BLaER1 (cell line): ENCODE results near the gene EIF4E3.

Experiments used
- H3K27ac ChIP-seq: shearing (Covaris generic); formaldehyde crosslinking; 2 replicates; pipeline ENCODE4 v1.8.1; 2022
- H3K27me3 ChIP-seq: shearing (Covaris generic); formaldehyde crosslinking; 2 replicates; pipeline ENCODE4 v1.8.1; 2022
- H3K36me3 ChIP-seq: shearing (Covaris generic); formaldehyde crosslinking; 2 replicates; pipeline ENCODE4 v1.8.1; 2022
- H3K4me1 ChIP-seq: shearing (Covaris generic); formaldehyde crosslinking; 2 replicates; pipeline ENCODE4 v1.8.1; 2022
- H3K4me2 ChIP-seq: shearing (Covaris generic); formaldehyde crosslinking; 2 replicates; pipeline ENCODE4 v1.8.1; 2022
- H3K4me3 ChIP-seq: shearing (Covaris generic); formaldehyde crosslinking; 2 replicates; pipeline ENCODE4 v1.8.1; 2022
- H3K9ac ChIP-seq: shearing (Covaris generic); formaldehyde crosslinking; 2 replicates; pipeline ENCODE4 v1.8.1; 2022
- H3K9me3 ChIP-seq: shearing (Covaris generic); formaldehyde crosslinking; 2 replicates; pipeline ENCODE4 v1.8.1; 2022
- H4K20me1 ChIP-seq: shearing (Covaris generic); formaldehyde crosslinking; 2 replicates; pipeline ENCODE4 v1.8.1; 2022
- Cebpa-rat ChIP-seq: shearing (Covaris generic); IDR thresholded peaks from 2 replicates; pipeline ENCODE4 v1.8.1; 2022

EIF4E3 gene

GRCh38 chr3:71709908-71710511, 15.2 kb downstream of the EIF4E3 start:
- no peak overlapping the region for H3K4me3 ChIP-seq
- H3K9me3 ChIP-seq = no peaks in the 10 kb centered on the region
- H3K4me1 ChIP-seq = no peaks in the 10 kb centered on the region
- H3K4me2 ChIP-seq = no peak overlapping the region
- no peaks in the 10 kb centered on the region for H3K36me3 ChIP-seq
- no peaks in the 10 kb centered on the region for H3K27me3 ChIP-seq
- H3K9ac ChIP-seq = no peak overlapping the region
- H4K20me1 ChIP-seq = no peaks in the 10 kb centered on the region
- no peak for TF ChIP-seq Cebpa-rat
- H3K27ac ChIP-seq = no peak overlapping the region

GRCh38 chr3:71708476-71709105, 16.6 kb downstream of the EIF4E3 start:
- no peaks in the 10 kb centered on the region for H3K4me1 ChIP-seq
- no peak overlapping the region for H3K9ac ChIP-seq
- no peak overlapping the region for H3K4me2 ChIP-seq
- H4K20me1 ChIP-seq = no peaks in the 10 kb centered on the region
- no peak for TF ChIP-seq Cebpa-rat
- H3K36me3 ChIP-seq = no peaks in the 10 kb centered on the region
- no peaks in the 10 kb centered on the region for H3K27me3 ChIP-seq
- H3K27ac ChIP-seq = no peak overlapping the region
- H3K9me3 ChIP-seq = no peaks in the 10 kb centered on the region
- H3K4me3 ChIP-seq = no peak overlapping the region

- H4K20me1 ChIP-seq = no peaks in the 10 kb centered on the region
- TF ChIP-seq Cebpa-rat = no peak
- H3K4me2 ChIP-seq = no peak overlapping the region
- no peaks in the 10 kb centered on the region for H3K36me3 ChIP-seq
- H3K27me3 ChIP-seq = no peaks in the 10 kb centered on the region
- no peaks in the 10 kb centered on the region for H3K9me3 ChIP-seq
- H3K9ac ChIP-seq = no peak overlapping the region
- H3K4me3 ChIP-seq = no peak overlapping the region
- H3K4me1 ChIP-seq = no peaks in the 10 kb centered on the region
- H3K27ac ChIP-seq = no peak overlapping the region
These were observed 17.6 kb downstream of the EIF4E3 start for GRCh38 chr3:71707595-71707994.

- H3K9ac ChIP-seq = no peak overlapping the region
- H3K9me3 ChIP-seq = no peaks in the 10 kb centered on the region
- no peak overlapping the region for H3K4me2 ChIP-seq
- TF ChIP-seq Cebpa-rat = no peak
- H3K4me1 ChIP-seq = no peaks in the 10 kb centered on the region
- no peaks in the 10 kb centered on the region for H3K36me3 ChIP-seq
- H3K4me3 ChIP-seq = no peak overlapping the region
- no peaks in the 10 kb centered on the region for H4K20me1 ChIP-seq
- H3K27me3 ChIP-seq = no peaks in the 10 kb centered on the region
- no peak overlapping the region for H3K27ac ChIP-seq
These were observed 19.5 kb downstream of the EIF4E3 start for GRCh38 chr3:71705681-71706080.

- no peaks in the 10 kb centered on the region for H3K27me3 ChIP-seq
- H4K20me1 ChIP-seq = no peaks in the 10 kb centered on the region
- no peak overlapping the region for H3K4me2 ChIP-seq
- TF ChIP-seq Cebpa-rat = no peak
- no peaks in the 10 kb centered on the region for H3K36me3 ChIP-seq
- H3K4me1 ChIP-seq = no peaks in the 10 kb centered on the region
- H3K9ac ChIP-seq = no peak overlapping the region
- H3K9me3 ChIP-seq = no peaks in the 10 kb centered on the region
- no peak overlapping the region for H3K4me3 ChIP-seq
- no peak overlapping the region for H3K27ac ChIP-seq
These were observed 20.3 kb downstream of the EIF4E3 start for GRCh38 chr3:71704915-71705314.

- Histone ChIP-seq H3K9ac (no peak overlapping the region), H3K27me3 (no peaks in the 10 kb centered on the region), H3K4me2 (no peak overlapping the region), H3K4me1 (no peaks in the 10 kb centered on the region), H3K36me3 (no peaks in the 10 kb centered on the region), H3K4me3 (no peak overlapping the region), H3K27ac (no peak overlapping the region), H3K9me3 (no peaks in the 10 kb centered on the region), H4K20me1 (no peaks in the 10 kb centered on the region)
- TF ChIP-seq Cebpa-rat = no peak
These were observed 21.4 kb downstream of the EIF4E3 start for GRCh38 chr3:71703797-71704196.

GRCh38 chr3:71702131-71703024, 22.8 kb downstream of the EIF4E3 start:
- no peak for TF ChIP-seq Cebpa-rat
- no peaks in the 10 kb centered on the region for H3K9me3 ChIP-seq
- no peak overlapping the region for H3K4me2 ChIP-seq
- no peak overlapping the region for H3K4me3 ChIP-seq
- no peaks in the 10 kb centered on the region for H4K20me1 ChIP-seq
- H3K27me3 ChIP-seq = no peaks in the 10 kb centered on the region
- H3K4me1 ChIP-seq = no peaks in the 10 kb centered on the region
- no peak overlapping the region for H3K27ac ChIP-seq
- no peak overlapping the region for H3K9ac ChIP-seq
- no peaks in the 10 kb centered on the region for H3K36me3 ChIP-seq

GRCh38 chr3:71701251-71701762, 23.9 kb downstream of the EIF4E3 start:
- no peak for TF ChIP-seq Cebpa-rat
- H3K27ac ChIP-seq = no peak overlapping the region
- H3K36me3 ChIP-seq = no peaks in the 10 kb centered on the region
- H3K4me2 ChIP-seq = no peak overlapping the region
- H3K4me1 ChIP-seq = no peaks in the 10 kb centered on the region
- H3K27me3 ChIP-seq = no peaks in the 10 kb centered on the region
- H3K9ac ChIP-seq = no peak overlapping the region
- no peaks in the 10 kb centered on the region for H4K20me1 ChIP-seq
- H3K9me3 ChIP-seq = no peaks in the 10 kb centered on the region
- H3K4me3 ChIP-seq = no peak overlapping the region

GRCh38 chr3:71695000-71695482, 30.2 kb downstream of the EIF4E3 start:
- Histone ChIP-seq H3K9ac (no peak overlapping the region), H4K20me1 (no peaks in the 10 kb centered on the region), H3K27me3 (no peaks in the 10 kb centered on the region), H3K27ac (no peak overlapping the region), H3K36me3 (no peaks in the 10 kb centered on the region), H3K4me2 (no peak overlapping the region), H3K4me3 (no peak overlapping the region), H3K9me3 (no peaks in the 10 kb centered on the region), H3K4me1 (no peaks in the 10 kb centered on the region)
- no peak for TF ChIP-seq Cebpa-rat
